ENCODE results near the gene MCCD1. TPM values are rescaled to one million over a fixed set of nuclear protein-coding genes. Genes with fewer than 3 reads are reported as not detected.

The MCCD1 gene
- not detected in 2 replicates for total RNA-seq

GRCh38 chr6:31528821-31529328 lies at the start of gene MCCD1:
Gene MCCD1, plus strand, starts transcription at chr6:31528962. Its CDS starts 53 bp downstream, at chr6:31529015.
- Histone ChIP-seq H3K27me3 (ENCODE audit: control insufficient read depth, insufficient read depth, low read length) (no peaks in the 10 kb centered on the region), H3K36me3 (ENCODE audit: control insufficient read depth, insufficient read depth, low read length) (peaks cover 21% of the 10 kb centered on the region), H3K4me3 (ENCODE audit: low read depth, low read length) (no peak within 1 kb of the TSS)
- TF ChIP-seq, protein P1, sequence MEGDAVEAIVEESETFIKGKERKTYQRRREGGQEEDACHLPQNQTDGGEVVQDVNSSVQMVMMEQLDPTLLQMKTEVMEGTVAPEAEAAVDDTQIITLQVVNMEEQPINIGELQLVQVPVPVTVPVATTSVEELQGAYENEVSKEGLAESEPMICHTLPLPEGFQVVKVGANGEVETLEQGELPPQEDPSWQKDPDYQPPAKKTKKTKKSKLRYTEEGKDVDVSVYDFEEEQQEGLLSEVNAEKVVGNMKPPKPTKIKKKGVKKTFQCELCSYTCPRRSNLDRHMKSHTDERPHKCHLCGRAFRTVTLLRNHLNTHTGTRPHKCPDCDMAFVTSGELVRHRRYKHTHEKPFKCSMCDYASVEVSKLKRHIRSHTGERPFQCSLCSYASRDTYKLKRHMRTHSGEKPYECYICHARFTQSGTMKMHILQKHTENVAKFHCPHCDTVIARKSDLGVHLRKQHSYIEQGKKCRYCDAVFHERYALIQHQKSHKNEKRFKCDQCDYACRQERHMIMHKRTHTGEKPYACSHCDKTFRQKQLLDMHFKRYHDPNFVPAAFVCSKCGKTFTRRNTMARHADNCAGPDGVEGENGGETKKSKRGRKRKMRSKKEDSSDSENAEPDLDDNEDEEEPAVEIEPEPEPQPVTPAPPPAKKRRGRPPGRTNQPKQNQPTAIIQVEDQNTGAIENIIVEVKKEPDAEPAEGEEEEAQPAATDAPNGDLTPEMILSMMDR (IDR thresholded peaks at IDR 0.05; ENCODE audit: insufficient read depth, low read length, severe bottlenecking): no peak
- FAIRE-seq: no peak
- no peak for DNase-seq (ENCODE audit: low read depth)

DNA sequence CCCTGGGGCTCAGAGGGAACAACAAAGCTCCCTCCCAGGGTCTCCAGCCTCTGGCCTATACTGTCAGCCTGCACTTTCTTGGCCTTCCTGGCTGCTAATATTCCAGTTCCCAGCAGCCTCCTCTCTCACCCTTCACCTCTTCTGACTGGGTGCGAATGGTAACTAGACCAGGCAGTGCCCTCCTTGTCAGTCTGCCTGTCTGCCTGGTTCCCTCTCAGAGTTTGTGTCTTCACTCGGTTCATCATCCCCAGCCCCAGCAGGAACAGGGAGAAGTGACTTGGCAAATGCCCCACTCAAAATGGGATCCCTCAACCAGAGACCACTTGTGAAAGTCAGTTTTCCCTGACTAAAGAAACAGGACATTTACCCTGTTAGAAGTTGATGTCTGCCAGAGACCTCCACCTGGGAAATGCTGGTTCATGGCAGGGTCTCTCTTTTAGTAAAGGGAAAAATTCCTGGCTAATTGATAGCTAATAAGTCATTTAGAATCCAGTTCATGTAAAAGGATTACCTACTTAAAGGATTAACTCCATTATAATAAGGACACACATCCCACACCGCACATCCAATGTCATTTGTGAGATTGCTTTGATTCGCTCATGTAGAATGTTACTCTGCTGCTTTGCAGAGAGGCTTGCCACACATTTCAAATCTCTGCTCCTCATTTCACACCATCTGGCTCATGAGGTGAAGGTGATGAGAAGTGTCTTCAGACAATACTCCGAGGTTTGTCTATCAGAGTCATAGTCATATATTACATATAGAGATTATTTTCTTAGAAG lies 49.4 kb upstream of the MCCD1 start:
- no peak overlapping the region for H3K4me3 ChIP-seq (ENCODE audit: low read depth, low read length)
- no peaks in the 10 kb centered on the region for H3K36me3 ChIP-seq (ENCODE audit: control insufficient read depth, insufficient read depth, low read length)
- FAIRE-seq (no peak), DNase-seq (ENCODE audit: low read depth) (no peak)
- no peaks in the 10 kb centered on the region for H3K27me3 ChIP-seq (ENCODE audit: control insufficient read depth, insufficient read depth, low read length)
- TF ChIP-seq, protein P1 (IDR thresholded peaks at IDR 0.05; ENCODE audit: insufficient read depth, low read length, severe bottlenecking): no peak

- no peak overlapping the region for H3K4me3 ChIP-seq (ENCODE audit: low read depth, low read length)
- no peak for FAIRE-seq
- no peaks in the 10 kb centered on the region for H3K36me3 ChIP-seq (ENCODE audit: control insufficient read depth, insufficient read depth, low read length)
- TF ChIP-seq, protein P1 (IDR thresholded peaks at IDR 0.05; ENCODE audit: insufficient read depth, low read length, severe bottlenecking): no peak
- H3K27me3 ChIP-seq (ENCODE audit: control insufficient read depth, insufficient read depth, low read length): no peaks in the 10 kb centered on the region
- no peak for DNase-seq (ENCODE audit: low read depth)
Measured at GRCh38 chr6:31479933-31480535, 48.7 kb upstream of the MCCD1 start.

DNA sequence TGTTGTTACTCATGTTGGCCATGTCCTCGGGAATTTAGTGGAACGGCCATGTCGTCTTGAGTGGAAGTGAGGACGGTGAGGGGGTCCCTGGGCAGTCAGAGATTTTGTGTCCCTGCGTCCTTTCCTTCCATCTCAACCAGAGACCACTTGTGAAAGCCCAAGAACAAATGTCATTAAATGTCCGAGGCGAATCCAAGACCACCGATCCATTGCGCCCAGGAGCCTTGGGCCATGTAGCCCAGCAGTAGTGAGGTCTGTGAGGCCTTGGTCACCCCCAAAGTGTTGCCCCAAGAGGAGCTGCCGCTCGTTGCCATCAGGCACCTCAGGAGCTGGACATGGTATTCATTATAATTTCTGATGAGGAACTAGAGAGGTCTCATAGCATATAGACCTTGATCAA lies 48.2 kb upstream of the MCCD1 start:
- no peaks in the 10 kb centered on the region for H3K27me3 ChIP-seq (ENCODE audit: control insufficient read depth, insufficient read depth, low read length)
- no peak for FAIRE-seq
- TF ChIP-seq, protein P1 (IDR thresholded peaks at IDR 0.05; ENCODE audit: insufficient read depth, low read length, severe bottlenecking): no peak
- no peaks in the 10 kb centered on the region for H3K36me3 ChIP-seq (ENCODE audit: control insufficient read depth, insufficient read depth, low read length)
- DNase-seq (ENCODE audit: low read depth): no peak
- H3K4me3 ChIP-seq (ENCODE audit: low read depth, low read length): no peak overlapping the region

DNA sequence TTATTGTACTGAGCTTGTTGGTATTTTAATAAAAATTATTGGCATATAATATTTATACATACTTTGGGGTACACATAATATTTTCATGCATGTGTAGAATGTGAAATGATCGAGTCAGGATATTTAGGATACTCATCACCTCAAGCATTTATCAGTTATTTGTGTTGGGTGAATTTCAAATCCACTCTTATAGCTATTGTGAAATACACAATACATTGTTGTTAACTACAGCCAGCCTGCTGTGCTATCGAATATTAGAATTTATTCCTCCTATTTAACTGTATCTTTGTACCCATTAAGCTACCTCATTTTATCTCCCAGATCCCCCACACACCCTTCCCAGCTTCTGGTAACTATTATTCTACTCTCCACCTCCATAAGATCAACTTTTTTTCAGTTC lies 45.4 kb upstream of the MCCD1 start:
- FAIRE-seq (no peak), DNase-seq (ENCODE audit: low read depth) (no peak)
- Histone ChIP-seq H3K4me3 (ENCODE audit: low read depth, low read length) (no peak overlapping the region), H3K36me3 (ENCODE audit: control insufficient read depth, insufficient read depth, low read length) (no peaks in the 10 kb centered on the region), H3K27me3 (ENCODE audit: control insufficient read depth, insufficient read depth, low read length) (no peaks in the 10 kb centered on the region)
- TF ChIP-seq, protein P1 (IDR thresholded peaks at IDR 0.05; ENCODE audit: insufficient read depth, low read length, severe bottlenecking): no peak

All from bronchial epithelial cell (primary cell).